ENCODE data around the gene SNRNP27. TPM values are rescaled to one million over a fixed set of nuclear protein-coding genes. Genes with fewer than 3 reads are reported as not detected.
"Not testable (repeated sequence)": the region's sequence is repeated elsewhere in the genome, so short reads cannot be mapped to it uniquely, and the experiment has no call there.

The SNRNP27 gene
- total RNA-seq, 1 donor from 2014 or later, result 65.5 TPM

DNA sequence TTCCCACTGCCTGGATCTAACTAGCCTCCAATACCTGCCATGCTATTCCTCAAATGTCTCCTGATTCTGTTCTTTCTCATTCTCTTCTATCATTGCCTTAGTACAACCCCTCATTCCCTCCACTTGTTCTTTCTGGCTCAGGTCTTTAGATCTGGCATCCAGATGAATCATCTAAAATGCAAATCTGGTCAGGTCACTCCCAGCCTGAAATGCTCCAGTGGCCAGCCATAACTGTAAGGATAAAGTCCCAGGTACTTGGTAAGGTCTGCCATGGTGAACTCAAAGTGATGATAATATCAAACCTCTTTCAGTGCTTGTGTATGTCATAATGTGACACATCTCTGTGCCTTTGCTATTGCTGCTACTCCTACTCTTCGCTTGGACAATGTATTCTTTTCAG is 2.9 kb upstream of the SNRNP27 start:
- Mint-ChIP-seq H3K4me1 (peaks cover 28% of the 10 kb centered on the region), H3K27ac (ENCODE audit: unreplicated experiment) (no peak overlapping the region), H3K36me3 (ENCODE audit: low read depth) (no peaks in the 10 kb centered on the region), H3K9me3 (peaks cover 4% of the 10 kb centered on the region), H3K27me3 (ENCODE audit: low read depth) (peaks cover 13% of the 10 kb centered on the region), H3K4me3 (no peak overlapping the region)
- no peak for DNase-seq (ENCODE audit: low read depth, low spot score)
- TF ChIP-seq, protein P1, sequence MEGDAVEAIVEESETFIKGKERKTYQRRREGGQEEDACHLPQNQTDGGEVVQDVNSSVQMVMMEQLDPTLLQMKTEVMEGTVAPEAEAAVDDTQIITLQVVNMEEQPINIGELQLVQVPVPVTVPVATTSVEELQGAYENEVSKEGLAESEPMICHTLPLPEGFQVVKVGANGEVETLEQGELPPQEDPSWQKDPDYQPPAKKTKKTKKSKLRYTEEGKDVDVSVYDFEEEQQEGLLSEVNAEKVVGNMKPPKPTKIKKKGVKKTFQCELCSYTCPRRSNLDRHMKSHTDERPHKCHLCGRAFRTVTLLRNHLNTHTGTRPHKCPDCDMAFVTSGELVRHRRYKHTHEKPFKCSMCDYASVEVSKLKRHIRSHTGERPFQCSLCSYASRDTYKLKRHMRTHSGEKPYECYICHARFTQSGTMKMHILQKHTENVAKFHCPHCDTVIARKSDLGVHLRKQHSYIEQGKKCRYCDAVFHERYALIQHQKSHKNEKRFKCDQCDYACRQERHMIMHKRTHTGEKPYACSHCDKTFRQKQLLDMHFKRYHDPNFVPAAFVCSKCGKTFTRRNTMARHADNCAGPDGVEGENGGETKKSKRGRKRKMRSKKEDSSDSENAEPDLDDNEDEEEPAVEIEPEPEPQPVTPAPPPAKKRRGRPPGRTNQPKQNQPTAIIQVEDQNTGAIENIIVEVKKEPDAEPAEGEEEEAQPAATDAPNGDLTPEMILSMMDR (conservative IDR thresholded peaks at IDR 0.05), result no peak

DNA sequence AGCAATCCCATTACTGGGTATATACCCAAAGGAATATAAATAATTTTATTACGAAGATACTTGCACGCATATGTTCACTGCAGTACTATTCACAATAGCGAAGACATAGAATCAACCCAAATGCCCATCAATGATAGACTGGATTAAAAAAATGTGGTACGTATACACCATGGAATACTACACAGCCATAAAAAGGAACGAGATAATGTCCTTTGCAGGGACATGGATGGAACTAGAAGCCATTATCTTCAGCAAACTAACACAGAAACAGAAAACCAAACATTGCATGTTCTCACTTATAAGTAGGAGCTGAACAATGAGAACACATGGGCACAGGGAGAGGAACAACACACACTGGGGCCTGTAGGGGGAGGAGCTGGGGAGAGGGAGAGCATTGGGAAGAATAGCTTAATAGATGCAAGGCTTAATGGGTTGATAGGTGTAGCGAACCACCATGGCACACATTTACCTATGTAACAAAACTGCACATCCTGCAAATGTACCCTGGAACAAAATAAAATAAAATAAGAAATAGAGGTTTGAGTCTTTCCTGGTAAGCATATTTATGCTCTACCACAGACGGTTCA is 825 bp upstream of the SNRNP27 start:
- Mint-ChIP-seq H3K4me1 (peaks cover 38% of the 10 kb centered on the region), H3K27ac (ENCODE audit: unreplicated experiment) (peak overlapping the region; percentile 99), H3K27me3 (ENCODE audit: low read depth) (peaks cover 13% of the 10 kb centered on the region), H3K4me3 (peak overlapping the region; percentile 100)
- DNase-seq (ENCODE audit: low read depth, low spot score); H3K36me3 Mint-ChIP-seq (ENCODE audit: low read depth); H3K9me3 Mint-ChIP-seq: not testable (repeated sequence)

GRCh38 chr2:69894737-69895136 is 981 bp downstream of the SNRNP27 start:
- H3K36me3 Mint-ChIP-seq (ENCODE audit: low read depth); H3K27ac Mint-ChIP-seq (ENCODE audit: unreplicated experiment); DNase-seq (ENCODE audit: low read depth, low spot score); H3K9me3 Mint-ChIP-seq: not testable (repeated sequence)
- H3K27me3 Mint-ChIP-seq (ENCODE audit: low read depth), result peaks cover 11% of the 10 kb centered on the region
- peak overlapping the region; percentile 100 for H3K4me3 Mint-ChIP-seq
- H3K4me1 Mint-ChIP-seq, result peaks cover 38% of the 10 kb centered on the region

GRCh38 chr2:69902213-69902922 is 8.6 kb downstream of the SNRNP27 start:
- no peaks in the 10 kb centered on the region for H3K36me3 Mint-ChIP-seq (ENCODE audit: low read depth)
- H3K4me1 Mint-ChIP-seq, result peaks cover 5% of the 10 kb centered on the region
- no peak overlapping the region for H3K27ac Mint-ChIP-seq (ENCODE audit: unreplicated experiment)
- TF ChIP-seq, protein P1 (conservative IDR thresholded peaks at IDR 0.05), result no peak
- H3K27me3 Mint-ChIP-seq (ENCODE audit: low read depth), result no peaks in the 10 kb centered on the region
- no peak for DNase-seq (ENCODE audit: low read depth, low spot score)
- H3K4me3 Mint-ChIP-seq, result no peak overlapping the region
- H3K9me3 Mint-ChIP-seq, result no peaks in the 10 kb centered on the region

DNA sequence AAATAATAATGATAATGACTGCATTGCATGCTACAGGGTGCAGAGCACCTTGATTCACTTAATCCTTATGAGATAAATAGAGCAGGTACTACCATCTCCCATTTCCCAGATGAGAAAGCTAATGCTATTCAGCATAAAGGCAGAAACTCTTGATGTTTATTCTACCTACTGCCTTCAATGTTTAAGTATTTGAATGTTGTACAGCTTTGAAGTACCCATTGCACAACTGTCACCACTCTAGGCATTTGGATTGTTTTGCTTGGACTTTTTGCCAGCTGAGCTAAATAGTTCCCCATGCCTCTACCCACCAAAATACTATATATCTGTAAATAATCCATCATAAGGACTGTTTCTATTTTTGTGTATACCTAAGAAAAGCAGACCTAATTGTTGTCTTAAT is 13.5 kb downstream of the SNRNP27 start:
- no peak overlapping the region for H3K4me3 Mint-ChIP-seq
- H3K9me3 Mint-ChIP-seq, result no peaks in the 10 kb centered on the region
- no peaks in the 10 kb centered on the region for H3K27me3 Mint-ChIP-seq (ENCODE audit: low read depth)
- TF ChIP-seq, protein P1 (conservative IDR thresholded peaks at IDR 0.05), result no peak
- DNase-seq (ENCODE audit: low read depth, low spot score), result no peak
- H3K36me3 Mint-ChIP-seq (ENCODE audit: low read depth), result no peaks in the 10 kb centered on the region
- peaks cover 2% of the 10 kb centered on the region for H3K4me1 Mint-ChIP-seq
- H3K27ac Mint-ChIP-seq (ENCODE audit: unreplicated experiment), result no peak overlapping the region

- H3K27ac Mint-ChIP-seq (ENCODE audit: unreplicated experiment), result no peak overlapping the region
- H3K4me3 Mint-ChIP-seq, result peak overlapping the region; percentile 86
- TF ChIP-seq, protein P1 (conservative IDR thresholded peaks at IDR 0.05), result peak; percentile 82
- H3K27me3 Mint-ChIP-seq (ENCODE audit: low read depth), result peaks cover 4% of the 10 kb centered on the region
- no peaks in the 10 kb centered on the region for H3K9me3 Mint-ChIP-seq
- peaks cover 16% of the 10 kb centered on the region for H3K4me1 Mint-ChIP-seq
- DNase-seq (ENCODE audit: low read depth, low spot score), result no peak
- no peaks in the 10 kb centered on the region for H3K36me3 Mint-ChIP-seq (ENCODE audit: low read depth)
Measured at GRCh38 chr2:69911985-69912563, 18.3 kb downstream of the SNRNP27 start.
